ENCODE results near the gene SOCS1. TPM values are rescaled to one million over a fixed set of nuclear protein-coding genes. Genes with fewer than 3 reads are reported as not detected.

The SOCS1 gene
- total RNA-seq, 4 donors from 2014 or later = 1.1 to 5.5 (median 3.1) TPM

GRCh38 chr16:11296706-11297491, 40.9 kb upstream of the SOCS1 start:
- intact Hi-C loops (cut with DNase I; ENCODE audit: low total_unique reads) = no loop called here
- TF ChIP-seq CTCF (IDR thresholded peaks at IDR 0.05 in 4 of 5, conservative IDR thresholded peaks at IDR 0.05 in 1 of 5) = no peak
- TF ChIP-seq POLR2A (IDR thresholded peaks at IDR 0.05) = no peak
- ATAC-seq (no peak), DNase-seq (no peak)
- Histone ChIP-seq H3K36me3 (no peaks in the 10 kb centered on the region), H3K27ac (no peak overlapping the region), H3K27me3 (no peaks in the 10 kb centered on the region), H3K4me1 (peaks cover 9 to 14% of the 10 kb centered on the region in 2 donors), H3K9me3 (no peaks in the 10 kb centered on the region), H3K4me3 (peak overlapping the region in 2 of 4 donors; percentile 13 to 17)
- in situ Hi-C loops (cut with MboI; ENCODE audit: low sequenced_read_pairs in 4 of 4) = no loop called here

- in situ Hi-C loops (cut with MboI; ENCODE audit: low sequenced_read_pairs in 4 of 4) (no loop called here), intact Hi-C loops (cut with DNase I; ENCODE audit: low total_unique reads) (no loop called here)
- ATAC-seq = no peak
- H3K9me3 ChIP-seq = no peaks in the 10 kb centered on the region
- H3K4me1 ChIP-seq = peaks cover 9 to 14% of the 10 kb centered on the region in 2 donors
- no peaks in the 10 kb centered on the region for H3K36me3 ChIP-seq
- TF ChIP-seq POLR2A (IDR thresholded peaks at IDR 0.05) = no peak
- TF ChIP-seq CTCF (IDR thresholded peaks at IDR 0.05 in 4 of 5, conservative IDR thresholded peaks at IDR 0.05 in 1 of 5) = no peak
- DNase-seq = no peak
- no peaks in the 10 kb centered on the region for H3K27me3 ChIP-seq
- H3K4me3 ChIP-seq = no peak overlapping the region
- no peak overlapping the region for H3K27ac ChIP-seq
Observed at GRCh38 chr16:11296351-11296705, 40.3 kb upstream of the SOCS1 start.

GRCh38 chr16:11295672-11296071, 39.7 kb upstream of the SOCS1 start:
- TF ChIP-seq POLR2A (IDR thresholded peaks at IDR 0.05) (no peak), CTCF (IDR thresholded peaks at IDR 0.05 in 4 of 5, conservative IDR thresholded peaks at IDR 0.05 in 1 of 5) (no peak)
- H3K36me3 ChIP-seq = no peaks in the 10 kb centered on the region
- H3K4me1 ChIP-seq = peaks cover 9 to 14% of the 10 kb centered on the region in 2 donors
- H3K27me3 ChIP-seq = no peaks in the 10 kb centered on the region
- no peak overlapping the region for H3K4me3 ChIP-seq
- H3K9me3 ChIP-seq = no peaks in the 10 kb centered on the region
- DNase-seq (no peak), ATAC-seq (no peak)
- in situ Hi-C loops (cut with MboI; ENCODE audit: low sequenced_read_pairs in 4 of 4) = no loop called here
- intact Hi-C loops (cut with DNase I; ENCODE audit: low total_unique reads) = no loop called here
- H3K27ac ChIP-seq = no peak overlapping the region

GRCh38 chr16:11292076-11292748, 36.2 kb upstream of the SOCS1 start:
- Histone ChIP-seq H3K9me3 (no peaks in the 10 kb centered on the region), H3K27ac (no peak overlapping the region), H3K27me3 (no peaks in the 10 kb centered on the region), H3K4me3 (no peak overlapping the region), H3K36me3 (no peaks in the 10 kb centered on the region), H3K4me1 (peaks cover 1 to 5% of the 10 kb centered on the region in 2 donors)
- no peak for ATAC-seq
- no peak for DNase-seq
- in situ Hi-C loops (cut with MboI; ENCODE audit: low sequenced_read_pairs in 4 of 4) (no loop called here), intact Hi-C loops (cut with DNase I; ENCODE audit: low total_unique reads) (no loop called here)
- TF ChIP-seq POLR2A (IDR thresholded peaks at IDR 0.05) (no peak), CTCF (IDR thresholded peaks at IDR 0.05 in 4 of 5, conservative IDR thresholded peaks at IDR 0.05 in 1 of 5) (no peak)
